GM12872 (cell line): Measurements from ENCODE around the gene GPR160.

Source experiments
- TF ChIP-seq, protein P1 (sequence below): IDR thresholded peaks from 3 replicates; pipeline ENCODE4 v1.5.1; 2011; ENCODE audit warnings: low read depth, mild to moderate bottlenecking, low read length, moderate library complexity; ENCODE audit not compliant: insufficient read depth

Gene GPR160

GRCh38 chr3:170075441-170076091, 37.8 kb downstream of the GPR160 start:
- TF ChIP-seq, protein P1, sequence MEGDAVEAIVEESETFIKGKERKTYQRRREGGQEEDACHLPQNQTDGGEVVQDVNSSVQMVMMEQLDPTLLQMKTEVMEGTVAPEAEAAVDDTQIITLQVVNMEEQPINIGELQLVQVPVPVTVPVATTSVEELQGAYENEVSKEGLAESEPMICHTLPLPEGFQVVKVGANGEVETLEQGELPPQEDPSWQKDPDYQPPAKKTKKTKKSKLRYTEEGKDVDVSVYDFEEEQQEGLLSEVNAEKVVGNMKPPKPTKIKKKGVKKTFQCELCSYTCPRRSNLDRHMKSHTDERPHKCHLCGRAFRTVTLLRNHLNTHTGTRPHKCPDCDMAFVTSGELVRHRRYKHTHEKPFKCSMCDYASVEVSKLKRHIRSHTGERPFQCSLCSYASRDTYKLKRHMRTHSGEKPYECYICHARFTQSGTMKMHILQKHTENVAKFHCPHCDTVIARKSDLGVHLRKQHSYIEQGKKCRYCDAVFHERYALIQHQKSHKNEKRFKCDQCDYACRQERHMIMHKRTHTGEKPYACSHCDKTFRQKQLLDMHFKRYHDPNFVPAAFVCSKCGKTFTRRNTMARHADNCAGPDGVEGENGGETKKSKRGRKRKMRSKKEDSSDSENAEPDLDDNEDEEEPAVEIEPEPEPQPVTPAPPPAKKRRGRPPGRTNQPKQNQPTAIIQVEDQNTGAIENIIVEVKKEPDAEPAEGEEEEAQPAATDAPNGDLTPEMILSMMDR = no peak

GRCh38 chr3:170076715-170077238, 39.0 kb downstream of the GPR160 start:
- TF ChIP-seq, protein P1 = no peak

DNA sequence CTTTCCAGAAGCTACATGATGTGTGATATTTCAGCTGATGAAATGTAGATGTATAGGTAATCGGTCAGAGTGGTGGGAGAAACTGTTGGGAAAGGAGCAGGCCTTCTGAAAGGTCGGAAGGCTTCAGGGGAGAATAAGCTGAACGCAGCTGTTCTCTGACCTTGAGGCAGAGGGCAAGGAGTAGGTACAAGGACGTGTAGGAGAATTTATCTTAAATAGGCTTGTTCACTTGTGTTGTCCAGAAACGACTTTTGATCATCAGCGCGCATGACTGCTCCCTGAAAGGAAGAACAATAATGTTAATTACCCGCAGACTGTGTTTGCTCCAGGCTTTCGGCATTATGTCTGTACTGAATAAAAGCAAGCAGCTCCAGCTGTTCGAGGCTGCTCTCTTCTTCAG, 39.6 kb downstream of the GPR160 start:
- TF ChIP-seq, protein P1 = no peak

- TF ChIP-seq, protein P1 = 0 out of 3 replicates have a peak, but pooled peaks have one; percentile 29
These were observed 41.0 kb downstream of the GPR160 start for GRCh38 chr3:170078620-170079281.

DNA sequence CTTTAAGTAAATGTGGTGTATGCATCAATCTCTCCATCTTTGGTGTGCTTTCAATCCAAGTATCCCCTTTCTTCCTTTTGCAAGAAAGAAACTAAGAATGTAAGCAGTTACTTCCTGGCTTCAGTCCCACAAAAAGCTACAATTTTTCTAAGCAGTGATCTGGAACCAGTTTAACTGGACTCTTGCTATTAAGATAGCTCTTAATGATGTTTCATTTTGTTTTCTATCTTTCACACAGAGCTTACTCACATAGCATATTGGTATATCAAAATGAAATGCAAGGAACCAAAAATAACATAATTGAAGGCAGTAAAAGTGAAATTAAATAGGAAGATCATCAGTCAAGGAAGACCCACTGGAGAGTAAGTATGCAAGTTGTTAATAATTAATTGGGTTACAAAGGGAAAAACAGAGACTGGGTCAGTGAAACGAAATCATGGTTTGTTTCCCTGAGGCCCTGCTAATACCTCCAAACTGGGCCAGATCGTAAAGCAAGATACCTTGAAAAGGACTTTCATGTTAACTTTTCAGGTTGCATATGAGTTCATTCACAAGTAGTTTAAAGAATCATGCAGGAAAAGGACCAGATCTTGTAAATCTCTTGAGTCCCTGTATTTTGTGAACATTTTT, 41.9 kb downstream of the GPR160 start:
- TF ChIP-seq, protein P1 = no peak

GRCh38 chr3:170080605-170081004, 42.8 kb downstream of the GPR160 start:
- TF ChIP-seq, protein P1 = no peak

GRCh38 chr3:170081079-170081741, 43.4 kb downstream of the GPR160 start:
- TF ChIP-seq, protein P1 = no peak
